HG03460 (cell line): ENCODE measurements around the gene ATE1.
"Not testable (repeated sequence)": the region's sequence is repeated elsewhere in the genome, so short reads cannot be mapped to it uniquely, and the experiment has no call there.

Source experiments
- ATAC-seq: cut with Tn5 transposase; IDR thresholded peaks from one replicate; pipeline ENCODE4 v1.9.1; 2021; ENCODE audit not compliant: unreplicated experiment

The ATE1 gene

DNA sequence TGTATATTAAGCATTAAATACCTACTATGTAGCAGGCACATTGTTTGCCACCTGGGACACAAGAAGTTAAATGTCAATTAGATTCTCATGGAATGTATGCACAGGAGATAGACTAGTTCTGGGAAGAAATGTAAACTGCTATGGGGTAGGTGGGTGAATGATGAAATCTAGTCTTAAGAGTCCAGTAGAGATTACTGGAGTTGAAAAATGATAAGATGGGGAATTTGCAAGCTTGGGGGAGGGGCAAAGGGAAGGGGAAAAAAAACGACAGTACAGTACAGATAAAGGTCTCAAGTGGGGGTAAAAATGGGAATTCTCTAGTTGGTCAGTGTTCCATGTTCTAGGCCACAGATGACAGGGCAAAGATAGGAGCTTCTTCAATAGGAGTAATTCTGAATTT is 94.4 kb downstream of the ATE1 start:
- no peak for ATAC-seq

DNA sequence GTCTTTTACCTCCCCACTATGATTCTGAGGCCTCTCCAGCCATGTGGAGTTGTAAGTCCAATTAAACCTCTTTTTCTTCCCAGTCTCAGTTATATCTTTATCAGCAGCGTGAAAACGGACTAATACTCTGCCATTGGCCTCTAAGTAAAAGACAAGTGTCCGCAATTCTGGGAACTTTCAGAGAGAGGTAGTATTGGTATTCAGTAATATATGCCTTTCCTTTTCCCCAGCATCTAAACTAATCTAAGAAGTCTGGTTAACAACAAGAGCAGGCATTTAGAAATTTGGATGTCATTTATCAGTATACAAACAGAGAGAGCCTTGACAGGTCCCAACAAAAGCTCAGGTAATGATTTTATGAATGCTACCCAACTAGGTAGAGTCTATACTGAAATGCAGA is 95.2 kb downstream of the ATE1 start:
- no peak for ATAC-seq

DNA sequence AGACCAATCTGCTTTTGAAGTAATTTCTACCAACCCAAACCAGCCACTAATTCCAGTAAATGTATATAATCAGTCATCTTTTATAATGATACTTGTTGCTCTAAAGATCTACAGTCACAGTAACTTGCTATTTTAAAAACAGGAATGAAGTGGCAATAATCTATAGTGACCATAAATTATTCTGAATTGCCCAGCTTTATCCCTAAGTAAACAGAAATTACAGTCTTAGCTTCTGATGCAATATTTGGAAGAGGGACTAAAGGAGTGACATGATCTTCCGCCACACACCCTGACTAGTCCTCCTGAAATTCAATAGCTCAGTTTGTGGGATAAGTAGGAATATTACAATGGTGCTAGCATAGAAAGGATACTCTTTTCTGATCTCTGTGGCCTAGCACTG is 96.1 kb downstream of the ATE1 start:
- ATAC-seq = no peak

DNA sequence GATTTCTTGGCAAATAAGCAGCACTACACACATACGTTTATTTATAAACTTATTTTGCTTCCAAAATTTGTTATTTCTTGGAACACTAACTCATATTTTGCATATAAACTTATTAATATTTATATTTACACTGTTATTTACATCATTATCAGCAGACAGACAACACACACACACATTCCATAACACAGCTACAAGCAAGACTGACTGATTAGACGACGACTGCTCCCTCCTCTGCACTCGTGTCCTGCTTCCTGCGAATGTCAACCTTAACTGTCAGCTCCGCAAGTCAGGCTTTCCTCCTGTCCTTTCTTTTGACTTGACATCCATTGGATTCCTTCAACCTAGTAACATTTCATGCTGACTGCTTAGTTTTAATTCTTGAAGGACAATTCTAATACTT is 96.6 kb downstream of the ATE1 start:
- no peak for ATAC-seq

DNA sequence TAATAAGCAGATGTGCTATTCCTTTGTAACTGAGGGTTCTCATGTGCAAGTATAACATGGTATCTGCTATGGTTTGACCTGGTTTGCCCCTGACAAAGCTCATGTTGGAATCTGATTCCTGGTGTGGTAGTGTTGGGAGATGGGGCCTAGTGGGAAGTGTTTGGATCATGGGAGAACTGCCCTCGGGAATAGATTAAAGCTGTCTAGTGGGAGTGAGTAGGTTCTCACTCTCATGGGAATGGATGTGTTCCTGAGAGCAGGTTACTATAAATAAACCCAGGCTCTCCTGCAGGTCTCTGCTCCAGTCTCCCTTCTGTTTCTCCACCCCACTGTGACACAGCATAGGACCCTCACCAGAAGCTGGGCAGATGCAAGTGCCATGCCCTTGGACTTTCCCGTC is 97.7 kb downstream of the ATE1 start:
- ATAC-seq = no peak

DNA sequence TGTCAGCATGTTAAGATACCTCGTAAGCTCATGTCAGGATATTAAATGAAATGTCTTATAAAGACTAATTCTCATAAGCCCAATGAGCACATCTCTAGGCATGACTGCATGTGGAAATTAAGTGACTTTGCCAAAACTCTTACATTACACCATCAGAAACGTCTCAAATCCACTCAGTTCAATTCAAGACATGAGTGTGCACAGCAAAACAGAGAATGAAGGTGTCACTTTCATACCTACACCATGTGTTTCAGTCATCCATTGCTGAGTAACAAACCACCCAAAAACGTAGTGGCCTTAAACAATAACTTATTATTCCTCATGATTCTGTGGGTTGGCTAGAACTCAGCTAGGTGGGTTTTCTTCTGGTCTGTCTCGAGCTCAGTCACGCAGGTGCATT is 99.8 kb downstream of the ATE1 start:
- ATAC-seq = no peak

DNA sequence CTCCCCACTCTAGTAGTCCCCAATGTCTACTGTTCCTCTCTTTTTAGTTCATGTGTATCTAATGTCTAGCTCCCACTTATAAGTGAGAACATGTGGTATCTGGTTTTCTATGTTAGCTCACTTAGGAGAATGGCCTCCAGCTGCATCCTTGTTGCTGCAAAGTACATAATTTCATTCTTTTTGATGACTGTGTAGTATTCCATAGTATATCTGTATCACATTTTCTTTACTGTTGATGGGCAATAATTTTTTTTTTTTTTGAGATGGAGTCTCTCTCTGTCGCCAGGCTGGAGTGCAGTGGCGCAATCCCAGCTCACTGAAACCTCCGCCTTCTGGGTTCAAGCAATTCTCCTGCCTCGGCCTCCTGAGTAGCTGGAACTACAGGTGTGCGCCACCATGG is 101.1 kb downstream of the ATE1 start:
- ATAC-seq = not testable (repeated sequence)

DNA sequence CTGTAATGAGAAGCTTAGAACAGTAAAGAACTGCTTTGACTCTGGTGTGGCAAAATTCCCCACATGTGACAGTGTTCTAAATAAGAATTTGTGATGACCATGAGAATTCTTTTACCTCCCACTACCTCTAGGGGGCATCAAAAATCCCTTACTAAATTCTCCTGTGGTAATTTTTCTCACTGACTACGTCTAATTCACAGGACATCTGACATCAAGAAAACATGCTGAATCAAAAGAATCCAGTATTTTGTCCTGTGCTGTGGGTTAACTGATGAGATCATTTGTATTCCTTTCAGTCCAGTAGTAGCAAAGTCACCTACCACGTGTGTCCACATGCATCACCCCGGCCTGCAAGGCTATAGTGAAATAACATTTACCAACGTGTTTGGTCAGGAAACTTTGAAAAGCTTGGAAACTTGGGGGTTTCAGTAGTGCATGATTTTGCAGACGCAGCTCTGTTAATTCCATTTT is 103.8 kb downstream of the ATE1 start:
- ATAC-seq = no peak

DNA sequence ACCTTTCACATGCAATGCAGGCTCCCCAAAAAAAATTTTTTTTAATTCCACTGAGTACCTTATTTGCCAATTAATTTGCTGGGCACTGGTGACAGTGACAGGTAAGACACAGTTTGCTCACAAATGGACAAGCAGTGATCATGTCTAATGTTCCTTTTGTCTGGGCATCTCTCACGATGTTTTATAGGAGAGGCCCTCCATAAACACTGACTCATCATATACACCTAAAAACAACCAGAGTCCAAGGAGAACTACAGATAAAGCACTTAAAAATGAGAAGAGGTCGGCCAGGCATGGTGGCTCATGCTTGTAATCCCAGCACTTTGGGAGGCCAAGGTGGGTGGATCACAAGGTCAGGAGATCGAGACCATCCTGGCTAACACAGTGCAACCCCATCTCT is 105.1 kb downstream of the ATE1 start:
- ATAC-seq = no peak

DNA sequence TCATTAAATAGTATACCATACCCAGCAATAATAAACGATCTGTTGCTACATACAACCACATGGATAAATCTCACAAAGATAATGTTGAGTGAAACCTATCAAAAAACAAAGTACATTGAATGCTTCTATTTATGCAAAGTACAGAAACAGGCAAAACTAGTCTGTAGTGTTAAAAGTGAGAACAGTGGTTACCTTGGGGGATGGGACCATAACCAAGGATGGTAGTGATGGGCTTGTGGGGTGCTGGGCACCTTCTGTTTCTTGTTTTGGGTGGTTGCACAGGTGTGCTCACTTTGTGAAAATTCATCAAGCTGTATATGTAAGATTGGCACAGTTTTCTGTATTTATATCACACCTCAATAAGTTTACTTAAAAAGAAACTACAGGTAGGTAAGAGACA is 105.7 kb downstream of the ATE1 start:
- no peak for ATAC-seq

DNA sequence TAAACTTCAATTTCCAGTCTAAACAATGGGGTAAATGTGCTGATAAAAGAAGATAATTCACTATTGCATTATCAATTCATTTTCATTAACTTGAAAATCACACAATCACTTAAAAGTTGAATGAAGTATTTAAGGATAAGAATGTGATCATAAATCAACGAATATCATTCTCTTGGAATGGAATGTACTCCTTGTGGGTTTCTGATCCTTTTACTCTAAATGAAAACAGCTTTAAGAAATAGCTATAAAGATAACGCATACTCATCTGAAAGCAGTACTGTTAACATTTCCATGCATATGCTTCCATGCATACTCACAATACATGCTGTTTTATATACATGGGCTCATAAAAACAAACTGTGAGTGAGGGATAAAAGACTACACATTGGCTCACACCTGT is 108.8 kb downstream of the ATE1 start:
- no peak for ATAC-seq

DNA sequence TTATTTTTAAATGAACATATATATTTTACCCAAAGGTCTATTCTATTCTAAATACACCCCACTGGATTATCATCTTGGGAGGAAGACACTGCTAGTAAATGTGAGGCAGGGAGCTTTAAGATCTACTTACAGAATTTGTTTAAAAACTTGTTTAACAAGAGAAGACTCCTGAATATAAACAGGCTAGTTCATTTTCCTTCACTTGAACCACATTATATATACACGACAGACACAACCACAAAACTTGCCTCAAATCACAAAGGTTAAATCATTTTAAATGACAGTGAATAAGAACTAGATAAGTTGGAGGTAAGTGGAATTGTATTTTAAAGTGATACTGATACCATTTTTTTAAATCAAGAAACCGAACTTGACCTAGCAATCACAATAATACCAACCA is 109.2 kb downstream of the ATE1 start:
- no peak for ATAC-seq

DNA sequence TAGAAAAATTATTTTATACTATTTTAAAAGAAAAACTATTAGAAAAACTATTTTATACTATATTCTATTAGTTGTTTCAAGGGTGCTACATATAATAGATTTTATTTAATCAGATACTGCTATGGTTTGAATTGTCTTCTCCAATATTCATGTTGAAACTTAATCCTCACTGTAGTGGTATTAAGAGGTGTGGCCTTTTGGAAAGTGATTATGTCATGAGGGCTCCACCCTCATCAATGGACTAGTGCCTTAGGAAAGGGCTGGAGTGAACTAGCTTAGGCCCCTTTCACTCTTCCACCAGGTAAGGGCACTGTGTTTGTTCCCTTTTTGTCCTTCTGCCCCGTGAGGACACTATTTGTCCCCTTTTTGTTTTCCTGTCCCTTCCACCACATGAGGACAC is 111.6 kb downstream of the ATE1 start:
- no peak for ATAC-seq

DNA sequence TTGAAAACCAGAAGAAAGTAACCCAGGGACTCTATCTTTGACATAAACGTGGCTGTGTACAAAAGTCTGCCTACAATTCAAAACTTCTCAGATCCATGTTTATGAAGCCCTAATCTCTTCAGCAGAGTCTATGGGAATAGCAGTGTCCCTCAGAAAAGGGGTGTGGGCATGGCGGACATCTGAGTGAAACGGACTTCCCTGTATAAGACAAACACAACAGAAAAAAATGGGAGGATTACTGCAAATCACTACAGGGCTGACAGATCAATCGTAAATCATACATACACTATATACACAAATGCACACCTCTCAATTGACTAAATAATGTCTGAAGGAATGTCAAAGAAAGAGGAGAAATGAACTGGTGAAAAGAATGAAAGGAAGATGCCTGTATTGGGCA is 114.0 kb downstream of the ATE1 start:
- ATAC-seq = no peak

DNA sequence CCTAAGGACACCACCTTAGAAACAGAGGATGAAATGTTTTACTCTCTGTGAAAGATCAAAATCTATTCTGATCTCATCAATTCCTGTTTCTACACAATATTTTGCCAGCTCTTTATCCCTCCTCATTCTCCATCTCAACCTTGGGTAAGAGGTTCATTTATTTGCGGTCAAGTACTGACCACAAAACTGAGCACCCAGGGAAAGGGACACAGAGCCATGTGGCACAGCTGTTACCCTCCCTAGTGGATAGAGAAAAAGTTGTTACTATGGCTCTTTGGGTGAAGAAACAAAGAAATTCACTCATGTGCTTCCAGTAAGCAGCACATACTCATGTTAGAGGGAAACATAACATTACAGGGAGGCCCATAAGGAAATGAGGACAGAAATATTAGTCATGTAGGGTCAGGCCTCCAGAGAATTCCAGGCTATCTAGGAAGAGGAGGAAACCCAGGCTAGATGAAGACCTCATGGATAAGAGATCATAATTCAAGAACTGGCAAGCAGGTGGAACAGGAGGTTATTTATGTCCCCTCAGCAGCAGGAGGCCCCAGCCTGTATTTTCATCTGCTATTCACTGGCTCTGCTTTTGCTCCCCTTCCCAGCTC is 114.5 kb downstream of the ATE1 start:
- ATAC-seq = no peak

DNA sequence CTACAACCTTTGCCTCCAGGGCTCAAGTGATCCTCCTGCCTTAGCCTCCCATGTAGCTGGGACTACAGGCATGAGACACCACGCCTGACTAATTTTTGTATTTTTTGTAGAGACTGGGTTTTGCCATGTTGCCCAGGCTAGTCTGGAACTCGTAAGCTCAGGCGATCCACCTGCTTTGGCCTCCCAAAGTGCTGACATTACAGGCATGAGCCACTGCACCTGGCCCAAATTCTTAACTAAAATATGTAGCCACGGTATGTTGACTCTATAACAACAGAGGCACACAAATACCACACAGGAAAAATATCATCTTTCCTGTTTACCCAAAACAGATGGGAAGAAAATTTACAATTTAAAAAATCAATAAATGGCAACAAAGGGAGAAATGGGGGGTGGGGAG is 115.8 kb downstream of the ATE1 start:
- ATAC-seq = no peak

DNA sequence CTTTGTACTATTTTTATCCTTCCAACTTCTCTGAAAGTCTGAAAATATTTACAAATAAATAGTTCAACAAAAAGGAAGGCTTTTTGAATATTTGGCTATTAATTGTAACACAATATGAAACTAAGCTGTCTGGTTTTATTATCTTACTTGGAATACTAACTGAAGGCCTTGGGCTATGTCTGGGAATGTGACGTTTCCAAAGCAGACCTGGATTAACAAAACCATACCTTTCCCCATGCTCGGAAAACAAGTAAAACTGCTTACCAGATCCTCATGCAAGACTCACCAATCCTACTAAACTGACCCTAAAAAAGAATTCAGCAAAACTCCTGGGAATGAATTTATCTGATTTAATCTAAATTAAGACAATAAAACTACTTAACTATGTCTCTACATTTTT is 116.4 kb downstream of the ATE1 start:
- ATAC-seq = no peak

DNA sequence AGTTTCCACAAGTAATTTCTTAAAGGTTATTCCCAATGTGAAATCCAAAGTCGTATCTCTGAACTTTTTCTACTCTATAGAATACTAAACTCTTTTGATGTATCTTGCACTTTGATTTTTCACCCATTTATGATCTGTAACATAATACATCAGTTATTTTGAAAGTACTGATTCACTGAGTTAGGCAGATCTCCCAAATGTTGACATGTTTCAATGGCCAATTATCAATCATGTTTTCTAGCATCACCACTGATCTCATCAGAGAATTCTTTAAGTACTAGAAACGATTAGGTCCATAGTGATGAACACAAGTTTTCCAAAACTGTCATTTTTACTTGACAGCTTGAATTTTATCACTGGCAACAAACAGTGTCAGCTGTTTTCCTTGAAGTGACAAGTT is 119.0 kb downstream of the ATE1 start:
- ATAC-seq = no peak

DNA sequence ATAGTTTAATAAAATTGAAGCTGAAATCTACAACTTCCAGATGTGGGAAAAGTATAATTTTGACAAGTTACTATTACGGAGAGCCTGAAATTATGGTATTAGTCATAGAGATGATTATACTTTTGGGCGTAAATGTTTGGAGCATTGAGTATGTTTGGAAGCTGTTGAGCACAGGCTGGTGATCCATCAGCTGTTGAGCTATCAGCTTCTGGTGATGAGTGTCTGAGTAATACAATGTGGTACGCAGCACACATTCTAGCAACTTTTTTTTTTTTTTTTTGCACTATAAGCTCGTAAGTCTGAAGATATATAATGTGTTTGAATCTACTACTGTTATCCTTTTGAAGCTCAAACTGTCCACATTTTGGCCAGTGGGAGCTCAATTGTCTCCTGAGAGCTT is 123.4 kb downstream of the ATE1 start:
- ATAC-seq = no peak

DNA sequence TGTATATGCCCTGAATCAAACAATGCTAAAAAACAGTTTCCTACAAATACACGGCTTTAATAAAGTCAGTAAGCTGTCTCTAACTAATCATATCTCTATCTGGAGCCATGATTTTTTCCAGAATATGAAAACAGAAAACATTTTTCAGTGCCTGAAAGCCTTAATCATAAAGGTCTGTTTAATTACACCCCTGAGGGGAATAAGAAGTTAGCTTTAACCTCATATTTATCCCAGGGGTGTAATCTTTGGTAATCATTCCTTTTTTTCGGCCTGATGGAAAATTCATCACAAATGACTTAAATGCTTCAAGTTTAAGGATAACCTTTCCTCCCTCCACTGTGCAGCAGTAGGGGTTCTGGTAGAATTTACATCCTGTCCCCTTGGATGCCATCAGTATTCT is 124.2 kb downstream of the ATE1 start:
- ATAC-seq = no peak

DNA sequence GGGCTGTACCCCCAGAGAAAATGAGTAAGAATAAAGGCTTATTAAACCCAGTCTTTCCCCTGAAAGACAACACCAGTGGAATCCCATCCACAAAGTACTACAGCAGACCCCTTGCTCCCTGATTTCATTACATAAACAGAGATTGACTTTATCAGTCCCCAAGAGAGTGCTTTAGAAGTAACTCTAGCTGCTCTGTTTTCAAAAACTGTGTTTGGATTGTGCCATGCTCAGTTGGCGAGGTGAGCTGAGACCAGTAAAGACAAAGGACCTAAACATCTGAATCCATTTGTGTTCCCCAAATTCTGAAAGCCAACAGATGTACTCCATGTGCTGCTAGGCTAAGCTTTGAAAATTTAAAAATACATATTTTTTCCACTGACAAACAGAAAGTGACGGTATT is 127.0 kb downstream of the ATE1 start:
- ATAC-seq = no peak

DNA sequence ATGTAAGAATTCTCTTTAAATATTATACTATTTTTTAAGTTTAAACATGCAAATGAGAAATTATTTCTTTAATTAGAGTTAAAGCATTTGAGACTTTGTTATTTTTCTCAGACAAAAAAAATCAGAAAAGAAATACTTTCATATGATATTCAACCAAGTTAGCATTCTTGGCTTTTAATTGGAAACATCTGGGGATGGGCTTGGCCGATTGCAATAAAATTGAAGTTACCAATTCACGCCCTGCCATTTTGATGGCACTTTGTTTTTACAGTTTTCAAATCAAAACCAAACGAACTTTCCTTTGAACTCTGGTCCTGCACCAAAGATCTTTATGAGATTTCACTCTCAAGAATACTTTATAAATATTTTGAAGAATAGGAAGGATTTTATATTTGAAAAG is 127.7 kb downstream of the ATE1 start:
- no peak for ATAC-seq

DNA sequence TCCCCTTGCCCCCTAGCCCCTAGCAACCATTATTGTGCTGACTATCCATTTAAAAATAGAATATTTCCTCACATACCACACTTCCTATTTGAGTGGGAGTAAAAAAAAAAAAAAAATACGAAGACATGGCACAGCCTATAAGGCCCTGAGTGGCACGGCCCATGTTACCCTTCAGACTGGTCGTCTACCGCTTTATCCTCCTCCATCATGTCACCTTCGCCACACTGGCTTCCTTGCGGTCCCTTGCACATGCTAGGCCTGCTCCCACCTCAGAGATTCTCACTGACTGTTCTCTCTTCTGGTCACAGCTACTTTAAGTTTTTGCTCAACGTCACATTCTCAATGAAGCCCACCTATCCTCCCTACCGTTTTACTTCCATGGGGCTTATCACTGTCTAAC is 130.3 kb downstream of the ATE1 start:
- no peak for ATAC-seq

DNA sequence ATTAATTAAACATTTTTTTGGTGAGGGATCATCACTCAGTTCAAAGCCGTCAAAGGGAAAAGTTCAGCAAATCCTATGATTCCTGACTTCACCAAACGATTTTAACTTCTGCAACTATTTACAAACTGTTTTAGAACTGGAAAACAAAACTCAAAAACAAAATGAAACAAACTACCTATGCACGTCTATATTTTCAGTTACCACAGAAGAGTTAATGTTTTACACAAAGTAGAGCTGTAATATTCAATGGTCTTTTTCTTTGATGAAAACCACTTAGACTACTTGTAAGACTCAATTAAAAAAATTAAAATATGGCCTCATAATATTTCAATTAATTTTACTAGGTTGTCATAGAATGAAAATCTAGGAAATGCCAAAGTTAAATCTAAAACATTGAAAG is 131.5 kb downstream of the ATE1 start:
- ATAC-seq = peak; percentile 84
